ENCODE measurements around the gene RYR3. TPM values are rescaled to one million over a fixed set of nuclear protein-coding genes. Genes with fewer than 3 reads are reported as not detected.

The RYR3 gene
- total and polyA plus RNA-seq, 10 of the 15 experiments (the other 5 are each of a cell fraction or from before 2014, with no cell fraction given) = under 0.01 to 0.44 (median 0.16) TPM; not detected in 5

DNA sequence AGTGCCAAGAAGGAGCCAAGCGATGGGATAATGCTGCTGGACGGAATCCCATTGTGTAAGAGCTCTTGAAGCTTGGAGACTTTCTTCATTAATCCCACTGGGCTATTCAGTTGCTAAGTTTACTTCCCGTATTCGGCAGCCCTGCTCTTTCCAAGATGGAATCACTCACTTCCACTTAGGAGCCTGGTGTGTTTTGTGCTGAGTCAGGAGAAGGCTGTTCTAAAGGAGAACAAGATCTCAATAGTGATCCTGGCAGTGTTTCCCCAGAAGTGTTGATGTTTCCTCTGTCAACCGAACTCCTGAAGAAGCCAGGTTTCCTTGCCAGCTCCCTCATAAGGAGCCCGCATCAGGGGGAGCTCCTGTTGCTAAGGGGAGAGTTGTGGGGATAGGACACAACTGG lies 387.4 kb downstream of the RYR3 start (continued):
- TF ChIP-seq BCLAF1 (IDR thresholded peaks at IDR 0.05) (no peak), ASH2L (IDR thresholded peaks at IDR 0.05; ENCODE audit: borderline replicate concordance, low read depth) (no peak), BACH1 (IDR thresholded peaks at IDR 0.05; ENCODE audit: borderline replicate concordance) (no peak), POLR2AphosphoS2 (IDR thresholded peaks at IDR 0.05; ENCODE audit: low read depth, low read length) (no peak), EGR1 (IDR thresholded peaks at IDR 0.05; ENCODE audit: borderline replicate concordance in 1 of 2, low read depth in 2 of 2, low read length in 2 of 2) (no peak), RAD21 (IDR thresholded peaks at IDR 0.05; ENCODE audit: insufficient read depth, low read depth, low read length) (no peak)

DNA sequence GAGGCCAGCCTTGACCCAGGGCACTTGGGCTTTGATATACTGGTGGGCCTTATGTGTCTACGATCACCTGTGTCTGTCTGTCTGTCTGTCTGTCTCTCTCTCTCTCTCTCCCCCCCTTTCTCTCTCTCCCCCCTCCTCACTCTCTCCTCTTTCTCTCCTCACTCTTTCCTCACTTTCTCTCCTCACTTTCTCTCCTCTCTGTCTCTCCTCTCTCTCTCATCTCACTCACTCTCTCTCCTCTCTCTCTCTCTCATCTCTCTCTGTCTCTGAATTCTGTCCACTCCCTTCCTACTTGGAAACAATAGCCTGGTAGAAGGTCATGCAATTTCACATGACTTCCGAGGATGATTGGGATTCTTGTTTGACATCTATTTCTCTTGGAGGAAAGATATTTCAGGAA lies 388.4 kb downstream of the RYR3 start:
- H3K79me2 ChIP-seq (ENCODE audit: control insufficient read depth, insufficient read depth, low read length) = no peaks in the 10 kb centered on the region
- H4K20me1 ChIP-seq (ENCODE audit: control insufficient read depth, insufficient read depth) = no peaks in the 10 kb centered on the region
- no peak overlapping the region for H3K9ac ChIP-seq (ENCODE audit: control insufficient read depth, insufficient read depth, low read length)
- ATAC-seq (no peak), FAIRE-seq (no peak), DNase-seq (ENCODE audit: low read depth, low spot score) (no peak)
- H3K27me3 ChIP-seq (replicated peaks in 1 of 2; ENCODE audit: control insufficient read depth in 2 of 2, insufficient read depth in 2 of 2, low read length in 1 of 2) = peaks cover 0 to 2% of the 10 kb centered on the region in 2 experiments; a peak in 2 of 4 replicates
- no peak overlapping the region for H3K27ac ChIP-seq (ENCODE audit: control insufficient read depth, insufficient read depth)
- in situ Hi-C loops (cut with MboI) = loop anchor here (10.0 kb wide), 2 partner anchors 404 to 614 kb away; no protein-coding TSS in a partner anchor
- H3K4me3 ChIP-seq = no peak overlapping the region
- WGBS (ENCODE audit: insufficient coverage, insufficient replicate concordance, low lambda C conversion rate, missing lambda C conversion rate) = 25% methylated on average over 2 of the region's 2 CpGs
- TF ChIP-seq USF1 (IDR thresholded peaks at IDR 0.05; ENCODE audit: borderline replicate concordance, extremely low read length, insufficient read depth, low read depth, low read length) = no peak
- no peak for TF ChIP-seq ATF7 (IDR thresholded peaks at IDR 0.05; ENCODE audit: low read depth)
- TF ChIP-seq NBN (IDR thresholded peaks at IDR 0.05) = no peak
- no peak for TF ChIP-seq REST (IDR thresholded peaks at IDR 0.05; ENCODE audit: low read depth, low read length)
- no peak for TF ChIP-seq ZNF622 (IDR thresholded peaks at IDR 0.05)
- TF ChIP-seq ZNF24 (IDR thresholded peaks at IDR 0.05) = no peak
- H3K4me2 ChIP-seq (ENCODE audit: control insufficient read depth, insufficient read depth) = no peak overlapping the region
- ChIA-PET POLR2A (no interaction called here), SMC1A (ENCODE audit: uncharacterized antibody, unreplicated experiment) (interaction anchor here (1.0 kb wide), 1 partner anchor 677 kb away, joined by 3 read pairs; no protein-coding TSS in a partner anchor), CTCF (interaction anchor here (3.1 kb wide), 1 partner anchor 405 kb away, joined by 153 read pairs; no protein-coding TSS in a partner anchor), RAD21 (ENCODE audit: unreplicated experiment) (interaction anchor here (2.7 kb wide), 1 partner anchor 405 kb away, joined by 93 read pairs; no protein-coding TSS in a partner anchor)
- no TSS peak for BruUV-seq (replicated peaks)
- intact Hi-C loops (cut with micrococcal nuclease; ENCODE audit: unreplicated experiment) = no loop called here
- H2AFZ ChIP-seq (ENCODE audit: control insufficient read depth, low read depth, low read length) = no peak overlapping the region
- H3K9me3 ChIP-seq (replicated peaks; ENCODE audit: control insufficient read depth, insufficient read depth, low read length) = no peaks in the 10 kb centered on the region
- H3K4me1 ChIP-seq (ENCODE audit: control insufficient read depth, insufficient read depth, low read length) = no peaks in the 10 kb centered on the region
- H3K36me3 ChIP-seq (ENCODE audit: control insufficient read depth in 2 of 2, insufficient read depth in 2 of 2, low read length in 1 of 2) = no peaks in the 10 kb centered on the region
